GM10847 (cell line): ENCODE measurements around the gene HSFX3.

Source experiments
- POLR2A ChIP-seq: IDR thresholded peaks from 2 replicates; pipeline ENCODE4 v1.6.1; 2011; ENCODE audit not compliant: insufficient read length; ENCODE audit errors: extremely low read depth

HSFX3 gene

DNA sequence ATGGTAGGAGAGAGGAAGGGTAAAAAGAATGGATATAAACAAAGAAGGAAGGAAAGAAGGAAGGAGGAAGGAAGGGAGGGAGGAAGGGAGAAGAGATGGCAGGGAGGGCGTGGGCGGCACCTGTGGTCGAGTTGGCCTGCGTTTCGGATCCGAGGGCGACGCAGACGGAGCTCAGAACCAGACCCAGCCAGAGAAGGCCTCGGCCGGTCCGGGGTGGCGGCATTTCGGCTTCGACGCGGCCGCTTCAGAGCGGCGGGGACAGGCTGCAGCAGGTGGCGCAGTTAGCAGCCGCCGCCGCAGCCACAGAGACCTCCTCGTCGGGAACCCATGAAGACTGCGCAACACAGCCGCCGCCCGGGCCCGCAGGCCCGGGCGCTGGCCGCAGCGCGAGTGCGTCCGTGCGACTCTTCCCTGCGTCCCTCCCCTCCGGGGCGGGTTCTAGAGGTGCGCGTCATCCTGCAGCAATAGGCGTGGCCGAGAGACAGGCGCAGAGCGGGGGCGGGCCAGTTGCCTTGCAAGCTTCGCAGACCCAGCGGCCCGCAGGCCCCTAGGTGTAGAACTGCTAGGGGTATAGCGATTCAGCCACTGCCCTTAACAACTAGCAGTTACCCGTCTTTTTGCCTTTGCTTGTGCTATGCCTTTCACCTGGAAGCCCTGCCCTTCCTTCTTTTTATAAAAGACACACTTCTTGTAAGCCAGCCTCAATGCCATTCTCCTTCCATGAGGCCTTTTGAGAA, 44.6 kb downstream of the HSFX3 start, which contains the start of gene IDS:
IDS (minus strand) TSS at position 392 of the 737 bp plus-strand sequence; CDS start at position 223, 169 bp downstream.
- TF ChIP-seq POLR2A, result peak; percentile 69

DNA sequence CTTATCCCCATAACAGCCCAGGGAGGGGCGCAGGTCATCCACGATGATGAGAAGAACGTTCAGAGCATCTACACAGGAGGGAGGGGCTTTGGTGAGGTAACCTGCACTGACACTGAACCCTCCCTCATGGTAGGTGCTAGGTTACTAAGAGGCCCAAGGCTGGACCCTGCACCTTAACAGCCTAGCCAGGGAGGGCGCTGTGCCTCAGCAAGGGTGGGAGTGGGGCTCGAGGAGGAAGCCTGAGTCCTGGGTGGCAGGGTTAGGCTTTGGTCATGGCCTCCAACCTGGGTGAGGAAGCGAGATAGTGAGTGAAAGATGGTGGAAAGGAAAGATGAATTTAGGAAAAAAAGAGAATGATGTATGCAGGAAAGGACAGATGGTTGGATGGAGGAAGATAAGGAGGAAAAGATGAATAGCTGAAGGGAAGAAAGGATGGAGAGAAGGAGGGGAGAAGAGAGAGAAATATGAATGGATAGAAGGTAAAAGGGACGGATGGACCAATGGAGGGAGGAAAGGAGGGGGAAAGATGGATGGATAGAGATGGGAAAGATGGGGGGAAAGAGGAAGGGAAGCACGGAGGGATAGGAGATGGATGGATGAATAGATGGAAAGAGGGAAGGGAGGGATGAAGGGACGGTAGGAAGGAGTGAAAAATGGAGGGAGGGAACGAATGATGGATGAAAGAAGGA, 45.4 kb downstream of the HSFX3 start:
- TF ChIP-seq POLR2A, result no peak

DNA sequence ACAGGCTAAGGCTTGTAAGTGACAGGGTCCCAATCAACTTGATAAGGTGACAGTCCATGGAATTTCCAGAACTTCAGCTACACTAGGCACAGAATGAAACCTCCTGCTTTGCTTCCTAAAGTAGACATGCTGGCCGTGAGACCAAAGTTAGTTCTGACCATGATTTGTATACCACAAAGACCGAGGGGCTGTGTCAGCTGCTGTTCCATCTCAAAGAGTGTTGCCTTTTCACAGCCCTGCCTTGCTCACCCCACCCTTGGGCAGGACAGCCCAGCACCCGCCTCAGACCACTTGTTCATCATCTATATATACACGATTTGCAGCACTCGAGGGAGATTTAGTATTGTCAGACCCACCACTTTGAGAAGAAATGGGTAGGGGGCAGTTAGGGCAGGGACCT, 50.0 kb downstream of the HSFX3 start:
- no peak for TF ChIP-seq POLR2A

DNA sequence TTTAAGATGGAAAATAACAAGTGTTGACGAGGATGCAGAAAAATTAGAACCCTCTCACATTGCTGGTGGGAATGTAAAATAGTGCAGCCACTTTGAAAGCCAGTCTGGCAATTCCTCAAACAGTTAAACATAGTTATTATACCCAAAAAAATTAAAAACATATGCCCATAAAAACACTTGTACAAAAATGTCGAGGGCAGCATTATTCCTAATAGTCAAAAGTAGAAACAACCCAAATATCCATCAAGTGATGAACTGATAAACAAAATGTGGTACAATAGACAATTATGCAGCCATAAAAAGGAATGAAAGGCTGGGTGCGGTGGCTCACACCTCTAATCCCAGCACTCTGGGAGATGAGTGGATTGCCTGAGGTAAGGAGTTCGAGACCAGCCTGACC, 51.0 kb downstream of the HSFX3 start:
- TF ChIP-seq POLR2A, result no peak
